K562 (cell line): ENCODE data around the gene GCH1. TPM values are rescaled to one million over a fixed set of nuclear protein-coding genes. Genes with fewer than 3 reads are reported as not detected.

ENCODE experiments used
- ATAC-seq: fragments of 200-7000 bp; cut with Tn5 transposase; 3 replicates; pipeline ENCODE4 v1.9.1; 2020; ENCODE audit warnings: moderate library complexity
- BruUV-seq: library from RNA; stranded (reverse); fragments of 400-500 nt; replicated peaks from 2 replicates; lab custom pipeline; 2021; lab: Mats Ljungman, UMichigan
- CTCF ChIA-PET: fragments of 300-600 bp; formaldehyde crosslinking; extraction: SDS; loops from one replicate; lab custom pipeline; 2021; ENCODE audit warnings: low intra/inter-chr PET ratio; lab: Yijun Ruan, JAX
- POLR2A ChIA-PET: fragments of 300-600, 350-650 bp; sonication (Branson Sonifier 250); formaldehyde crosslinking; extraction: SDS; loops from one replicate; lab custom pipeline; 2021; ENCODE audit warnings: antibody characterized with exemption, inconsistent platforms; lab: Yijun Ruan, JAX
- DNase-seq, 4 experiments: peaks; one replicate each; pipeline versions ENCODE4 v3.0.0 to v3.0.0-alpha.2; 2011 to 2018; ENCODE audit warnings: low spot score in 3 of 4, mixed read lengths in 3 of 4; ENCODE audit errors: extremely low read depth in 1 of 4
- FAIRE-seq: peaks from 2 replicates; lab custom pipeline; 2011; peaks lifted over from hg19 to GRCh38; lab: Jason Lieb, UNC
- H2AFZ ChIP-seq: 2 replicates; pipeline ENCODE4 v1.6.0; 2011; ENCODE audit warnings: low read depth, low read length, control low read depth, inconsistent platforms
- H3K27ac ChIP-seq: fragments of 200-600 bp; 3 replicates; pipeline ENCODE4 v1.8.0; 2011; ENCODE audit warnings: low read depth, mild to moderate bottlenecking, control low read depth, inconsistent platforms, low read length, moderate library complexity, mixed read lengths; ENCODE audit errors: extremely low read depth
- H3K27me3 ChIP-seq, 2 experiments: fragments of 300-600 bp in 1 of 2; 2 replicates in 1 of 2; 3 replicates in 1 of 2; pipeline versions ENCODE4 v1.6.0 to v1.8.0; 2011; ENCODE audit warnings: inconsistent platforms in 2 of 2, low read length in 2 of 2, mild to moderate bottlenecking in 1 of 2, mixed read lengths in 1 of 2, moderate library complexity in 1 of 2; ENCODE audit not compliant: control insufficient read depth in 2 of 2, insufficient read depth in 2 of 2
- H3K36me3 ChIP-seq: fragments of 300-600 bp; 3 replicates; pipeline ENCODE4 v1.8.0; 2011; ENCODE audit warnings: mild to moderate bottlenecking, low read length, inconsistent platforms; ENCODE audit not compliant: control insufficient read depth, insufficient read depth
- H3K4me1 ChIP-seq, 2 experiments: fragments of 200-600 bp in 1 of 2; replicated peaks in 1 of 2; 2 replicates in 1 of 2; 3 replicates in 1 of 2; pipeline versions ENCODE4 v1.5.1 to v1.8.0; 2011; ENCODE audit warnings: inconsistent platforms in 2 of 2, low read length in 2 of 2, mild to moderate bottlenecking in 1 of 2, mixed read lengths in 1 of 2, moderate library complexity in 1 of 2; ENCODE audit not compliant: control insufficient read depth in 2 of 2, insufficient read depth in 2 of 2
- H3K4me2 ChIP-seq: 2 replicates; pipeline ENCODE4 v1.6.1; 2011; ENCODE audit warnings: low read length, control low read depth, inconsistent platforms, mixed read lengths; ENCODE audit not compliant: insufficient read depth
- H3K4me3 ChIP-seq: fragments of 200-600 bp; sonication (generic), shearing (Covaris generic); 2 replicates; pipeline ENCODE4 v1.5.1; 2016; ENCODE audit warnings: control low read depth, inconsistent platforms
- H3K79me2 ChIP-seq: fragments of 200-600 bp; 3 replicates; pipeline ENCODE4 v1.8.0; 2011; ENCODE audit warnings: low read length, inconsistent platforms; ENCODE audit not compliant: control insufficient read depth, insufficient read depth
- H3K9ac ChIP-seq, 2 experiments: 2 replicates each; pipeline versions ENCODE4 v1.6.0 to v1.6.1; 2011; ENCODE audit warnings: low read depth in 2 of 2, low read length in 2 of 2, control low read depth in 1 of 2, inconsistent platforms in 1 of 2, mild to moderate bottlenecking in 1 of 2, mixed read lengths in 1 of 2; ENCODE audit not compliant: insufficient read depth in 1 of 2
- H3K9me1 ChIP-seq: one replicate; pipeline ENCODE4 v1.6.0; 2011; ENCODE audit warnings: inconsistent platforms, mild to moderate bottlenecking, low read length, moderate library complexity; ENCODE audit not compliant: control insufficient read depth, insufficient read depth
- H3K9me3 ChIP-seq: replicated peaks from 2 replicates; pipeline ENCODE4 v1.5.1; 2011; ENCODE audit warnings: low read depth, low read length, inconsistent platforms; ENCODE audit not compliant: control insufficient read depth, insufficient read depth
- H4K20me1 ChIP-seq: replicated peaks from 2 replicates; pipeline ENCODE4 v1.6.1; 2011; ENCODE audit warnings: low read length, inconsistent platforms, mixed read lengths; ENCODE audit not compliant: control insufficient read depth, insufficient read depth
- CCNT2 ChIP-seq: IDR thresholded peaks from 2 replicates; pipeline ENCODE4 v1.6.1; 2011; ENCODE audit warnings: borderline replicate concordance, low read depth, mild to moderate bottlenecking, moderate library complexity, mixed read lengths, low read length; ENCODE audit not compliant: insufficient read length; ENCODE audit errors: extremely low read depth
- HNRNPUL1 ChIP-seq: fragments of 200-400 bp; formaldehyde crosslinking; IDR thresholded peaks from 2 replicates; pipeline ENCODE4 v1.6.1; 2017; ENCODE audit warnings: low read length
- ILF3 ChIP-seq: fragments of 450-650 bp; IDR thresholded peaks from 2 replicates; pipeline ENCODE4 v1.6.1; 2018; ENCODE audit warnings: antibody characterized with exemption, mild to moderate bottlenecking, moderate library complexity, borderline replicate concordance
- NEUROD1 ChIP-seq: fragments of 150-350 bp; IDR thresholded peaks from 2 replicates; pipeline ENCODE4 v1.6.1; 2014; ENCODE audit warnings: borderline replicate concordance, low read length, low read depth; ENCODE audit not compliant: partially characterized antibody
- NR2C1 ChIP-seq, 2 experiments: fragments of 450-650 bp; IDR thresholded peaks; 2 replicates each; pipeline ENCODE4 v1.6.1; 2017; ENCODE audit warnings: mild to moderate bottlenecking in 2 of 2, antibody characterized with exemption in 1 of 2, inconsistent platforms in 1 of 2, missing compliant biosample characterization in 1 of 2, missing genetic modification characterization in 1 of 2
- POLR2AphosphoS5 ChIP-seq: IDR thresholded peaks from 2 replicates; pipeline ENCODE4 v1.6.1; 2011; ENCODE audit warnings: mild to moderate bottlenecking, low read depth, low read length, moderate library complexity; ENCODE audit not compliant: control insufficient read depth, insufficient read depth
- POU5F1 ChIP-seq: fragments of 150-350 bp; IDR thresholded peaks from 2 replicates; pipeline ENCODE4 v1.6.1; 2014; ENCODE audit warnings: borderline replicate concordance, low read length, low read depth, mild to moderate bottlenecking; ENCODE audit not compliant: partially characterized antibody
- PPARD ChIP-seq: fragments of 250-450 bp; sonication (Bioruptor Pico); IDR thresholded peaks from 2 replicates; pipeline ENCODE4 v1.8.0; 2022; ENCODE audit warnings: inconsistent platforms, mild to moderate bottlenecking, moderate library complexity
- RERE ChIP-seq: sonication (generic); formaldehyde crosslinking; IDR thresholded peaks from 2 replicates; pipeline ENCODE4 v1.8.0; 2023; ENCODE audit warnings: missing genetic modification reagents, mild to moderate bottlenecking, borderline replicate concordance
- SRSF1 ChIP-seq: fragments of 200-400 bp; formaldehyde crosslinking; IDR thresholded peaks from 2 replicates; pipeline ENCODE4 v1.6.1; 2017; ENCODE audit warnings: mild to moderate bottlenecking, low read depth, low read length, moderate library complexity
- ZNF512 ChIP-seq: IDR thresholded peaks from 2 replicates; pipeline ENCODE4 v1.6.1; 2016; ENCODE audit warnings: missing genetic modification characterization, missing compliant biosample characterization
- ZNF695 ChIP-seq: fragments of 450-650 bp; formaldehyde crosslinking; IDR thresholded peaks from 2 replicates; pipeline ENCODE4 v1.4.0; 2020; ENCODE audit warnings: mild to moderate bottlenecking, moderate library complexity
- WGBS: fragments of 100-300 bp; shearing (Covaris generic); methylation state at CpG from one replicate; pipeline ENCODE4 v1.1.6; 2016; ENCODE audit warnings: low coverage, mixed read lengths; ENCODE audit not compliant: insufficient coverage; ENCODE audit errors: missing lambda C conversion rate; 5-methylcytosine and 5-hydroxymethylcytosine counted together
- in situ Hi-C: fragments of 300-500 bp; cut with MboI; formaldehyde crosslinking; loops from 4 replicates; pipeline ENCODE4 v1.15.0; 2018; ENCODE audit warnings: inconsistent platforms, mixed read lengths
- intact Hi-C: fragments of 100-400 bp; cut with micrococcal nuclease; formaldehyde crosslinking; loops from 2 replicates; pipeline ENCODE4 v1.14.2; 2022
- polyA plus RNA-seq, 8 experiments: library from polyadenylated mRNA; depleted of rRNA in 4 of 8; stranded (reverse) in 5 of 8; unstranded in 3 of 8; fragments of >200 nt; fragmentation: Nextera tagmentation in 2 of 8; fragmentation: Illumina TruSeq in 1 of 8; extraction: Ambion mirVana in 2 of 8; extraction: Trizol in 1 of 8; gene quantifications; 2 replicates each; pipeline versions ENCODE4 v1.2.1 to v1.2.3, GENCODE V29; 2011 to 2014; ENCODE audit warnings: inconsistent platforms in 1 of 8, missing spikeins in 1 of 8
- total RNA-seq, 7 experiments: library from RNA; depleted of rRNA in 6 of 7; stranded (reverse); fragments of >200 nt in 6 of 7; fragmentation: Illumina TruSeq in 2 of 7; extraction: Trizol in 2 of 7; gene quantifications; 2 replicates each; pipeline versions ENCODE4 v1.2.1 to v1.2.3, GENCODE V29; 2011 to 2021; ENCODE audit warnings: low replicate concordance in 1 of 7
- TF ChIP-seq, protein P1 (sequence below): fragments of 250-450 bp; sonication (Bioruptor Pico); IDR thresholded peaks from 2 replicates; pipeline ENCODE4 v1.4.0; 2020; ENCODE audit warnings: mild to moderate bottlenecking, moderate library complexity

The GCH1 gene
- total and polyA plus RNA-seq, 9 of the 15 experiments (the other 6 are each of a cell fraction or from before 2014, with no cell fraction given): 3.9 to 13.1 (median 6.5) TPM

GRCh38 chr14:54840336-54840735 lies 62.3 kb downstream of the GCH1 start:
- H3K4me2 ChIP-seq: no peak overlapping the region
- H3K9me3 ChIP-seq: no peaks in the 10 kb centered on the region
- H3K9ac ChIP-seq: no peak overlapping the region
- H3K4me1 ChIP-seq: no peaks in the 10 kb centered on the region; a peak in 1 of 5 replicates
- CTCF ChIA-PET: interaction anchor here (0.7 kb wide), 1 partner anchor 331 kb away, joined by 4 read pairs; the partner anchor contains the start of gene CGRRF1
- in situ Hi-C loops (no loop called here), intact Hi-C loops (no loop called here)
- no peak overlapping the region for H2AFZ ChIP-seq
- 10% methylated on average over 3 of the region's 3 CpGs for WGBS
- DNase-seq: no peak
- H3K4me3 ChIP-seq: no peak overlapping the region
- FAIRE-seq: no peak
- no peaks in the 10 kb centered on the region for H3K79me2 ChIP-seq
- H3K27ac ChIP-seq: no peak overlapping the region
- no peaks in the 10 kb centered on the region for H3K9me1 ChIP-seq
- H4K20me1 ChIP-seq: no peaks in the 10 kb centered on the region
- H3K36me3 ChIP-seq: no peaks in the 10 kb centered on the region
- ATAC-seq: no peak
- peaks cover 0 to 2% of the 10 kb centered on the region in 2 experiments; a peak in 1 of 5 replicates for H3K27me3 ChIP-seq
- BruUV-seq: no TSS peak
- POLR2A ChIA-PET: interaction anchor here (0.9 kb wide), 1 partner anchor 19 kb away, joined by 3 read pairs; no protein-coding TSS in a partner anchor
- TF ChIP-seq CCNT2 (no peak), POU5F1 (no peak), ZNF695 (CRISPR knock-in tag) (no peak), RERE (CRISPR knock-in tag) (no peak), NEUROD1 (no peak), ZNF512 (tag) (no peak), SRSF1 (no peak), POLR2AphosphoS5 (no peak), ILF3 (no peak), HNRNPUL1 (no peak), NR2C1 (IDR thresholded peaks at IDR 0.05) (no peak), NR2C1 (tag; IDR thresholded peaks at IDR 0.05) (no peak), PPARD (CRISPR knock-in tag) (no peak)
- TF ChIP-seq, protein P1, sequence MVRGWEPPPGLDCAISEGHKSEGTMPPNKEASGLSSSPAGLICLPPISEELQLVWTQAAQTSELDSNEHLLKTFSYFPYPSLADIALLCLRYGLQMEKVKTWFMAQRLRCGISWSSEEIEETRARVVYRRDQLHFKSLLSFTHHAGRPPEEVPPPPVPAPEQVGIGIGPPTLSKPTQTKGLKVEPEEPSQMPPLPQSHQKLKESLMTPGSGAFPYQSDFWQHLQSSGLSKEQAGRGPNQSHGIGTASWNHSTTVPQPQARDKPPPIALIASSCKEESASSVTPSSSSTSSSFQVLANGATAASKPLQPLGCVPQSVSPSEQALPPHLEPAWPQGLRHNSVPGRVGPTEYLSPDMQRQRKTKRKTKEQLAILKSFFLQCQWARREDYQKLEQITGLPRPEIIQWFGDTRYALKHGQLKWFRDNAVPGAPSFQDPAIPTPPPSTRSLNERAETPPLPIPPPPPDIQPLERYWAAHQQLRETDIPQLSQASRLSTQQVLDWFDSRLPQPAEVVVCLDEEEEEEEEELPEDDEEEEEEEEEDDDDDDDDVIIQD: no peak
